ENCODE results near the gene ZKSCAN1.

- no peak for TF ChIP-seq CTCF (IDR thresholded peaks at IDR 0.05; ENCODE audit: low read length)
- no peak for TF ChIP-seq EZH2 (IDR thresholded peaks at IDR 0.05; ENCODE audit: borderline replicate concordance, low read length)
These were observed 46.3 kb downstream of the ZKSCAN1 start for GRCh38 chr7:100061518-100062193.

Measured in OCI-LY1 (cell line).